Smooth muscle cell (in vitro differentiated cells): ENCODE results near the gene LYSMD1. TPM values are rescaled to one million over a fixed set of nuclear protein-coding genes. Genes with fewer than 3 reads are reported as not detected.

ENCODE experiments used
- DNase-seq: peaks from one replicate; lab custom pipeline; 2025; ENCODE audit not compliant: unreplicated experiment; lab: John Stamatoyannopoulos, UW
- H2AFZ ChIP-seq: fragments of 200-600 bp; sonication (generic); 2 replicates; pipeline ENCODE4 v1.6.0; 2016; ENCODE audit warnings: antibody characterized with exemption, low read depth, mild to moderate bottlenecking
- H3F3A ChIP-seq: fragments of 200-600 bp; sonication (generic); 2 replicates; pipeline ENCODE4 v1.6.0; 2017; ENCODE audit warnings: antibody characterized with exemption, low read depth
- H3K27ac ChIP-seq: fragments of 200-600 bp; sonication (generic); 2 replicates; pipeline ENCODE4 v1.5.1; 2016; ENCODE audit warnings: low read depth, mild to moderate bottlenecking
- H3K27me3 ChIP-seq: fragments of 200-600 bp; sonication (generic); 2 replicates; pipeline ENCODE4 v1.6.1; 2016; ENCODE audit warnings: low read depth, mild to moderate bottlenecking
- H3K36me3 ChIP-seq: fragments of 200-600 bp; sonication (generic); 2 replicates; pipeline ENCODE4 v1.5.1; 2016; ENCODE audit warnings: low read depth
- H3K4me1 ChIP-seq: fragments of 200-600 bp; sonication (generic); 2 replicates; pipeline ENCODE4 v1.5.1; 2016; ENCODE audit warnings: low read depth
- H3K4me2 ChIP-seq: fragments of 200-600 bp; sonication (generic); 2 replicates; pipeline ENCODE4 v1.6.0; 2016; ENCODE audit warnings: mild to moderate bottlenecking
- H3K4me3 ChIP-seq: fragments of 200-600 bp; sonication (generic); 2 replicates; pipeline ENCODE4 v1.5.1; 2016; ENCODE audit warnings: mild to moderate bottlenecking
- H3K79me2 ChIP-seq: fragments of 200-600 bp; sonication (generic); 2 replicates; pipeline ENCODE4 v1.6.0; 2016; ENCODE audit warnings: low read depth, mild to moderate bottlenecking
- H3K9ac ChIP-seq: fragments of 200-600 bp; sonication (generic); 2 replicates; pipeline ENCODE4 v1.6.0; 2016; ENCODE audit warnings: low read depth
- H3K9me3 ChIP-seq: fragments of 200-600 bp; sonication (generic); replicated peaks from 2 replicates; pipeline ENCODE4 v1.5.1; 2016; ENCODE audit warnings: low read depth
- H4K20me1 ChIP-seq: fragments of 200-600 bp; sonication (generic); 2 replicates; pipeline ENCODE4 v1.6.0; 2016; ENCODE audit warnings: low read depth
- WGBS: methylation state at CpG from one replicate; pipeline ENCODE4 v1.1.7; 2016; ENCODE audit warnings: low lambda C conversion rate; 5-methylcytosine and 5-hydroxymethylcytosine counted together
- polyA plus RNA-seq: library from polyadenylated mRNA; unstranded; fragments of >200 nt; fragmentation: Nextera tagmentation; extraction: Ambion mirVana; gene quantifications from 2 replicates; pipeline ENCODE4 v1.2.1, GENCODE V29; 2016
- total RNA-seq: library from RNA; depleted of rRNA; stranded (reverse); fragments of >200 nt; gene quantifications from 2 replicates; pipeline ENCODE4 v1.2.3, GENCODE V29; 2014
- TF ChIP-seq, protein P1 (sequence below): fragments of 200-600 bp; sonication (generic); IDR thresholded peaks from 2 replicates; pipeline ENCODE4 v1.5.1; 2017; ENCODE audit warnings: borderline replicate concordance, mild to moderate bottlenecking, antibody characterized with exemption; ENCODE audit not compliant: insufficient read depth, poor library complexity, severe bottlenecking

Gene LYSMD1
- total and polyA plus RNA-seq, 2 experiments from 2014 or later, result 2.5 to 9.7 TPM

DNA sequence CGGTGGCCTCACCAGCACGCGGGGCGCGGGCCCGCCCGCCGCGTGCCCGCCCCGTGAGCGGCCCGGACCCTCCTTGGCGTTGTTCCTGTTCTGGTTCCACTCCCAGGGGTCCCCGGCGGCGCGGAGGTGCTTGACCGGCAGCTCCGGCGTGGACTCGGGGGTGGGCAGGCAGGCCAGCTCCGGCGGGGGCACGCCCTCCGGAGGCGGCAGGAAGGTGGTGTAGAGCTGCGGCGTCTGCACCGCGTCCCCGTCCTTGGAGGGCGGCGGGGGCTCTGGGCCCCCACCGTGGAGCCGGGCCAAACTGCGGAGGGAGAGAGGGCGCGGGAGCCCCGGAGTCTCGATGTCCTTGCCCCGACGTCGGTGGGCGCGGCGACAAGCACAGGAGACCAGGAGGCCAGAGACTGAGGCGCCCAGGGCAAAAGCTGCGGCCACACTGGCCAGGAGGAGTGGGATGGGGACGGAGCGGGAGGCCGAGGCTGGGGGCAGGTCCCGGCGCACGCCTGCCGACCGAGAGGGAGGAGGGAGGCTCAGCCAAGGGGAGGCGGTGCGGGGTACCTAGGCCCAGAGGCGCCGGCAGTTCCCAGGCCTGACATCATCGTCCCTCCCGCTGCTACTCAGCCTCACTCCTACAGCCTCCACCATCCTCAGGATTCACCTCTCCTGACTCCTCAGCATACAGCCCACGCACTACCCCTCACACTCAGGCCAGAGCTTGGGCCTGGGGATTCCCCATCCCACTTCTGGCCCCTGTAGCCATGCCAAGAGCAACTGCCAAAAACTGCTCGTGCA is 32.5 kb downstream of the LYSMD1 start:
- Histone ChIP-seq H3K9me3 (no peaks in the 10 kb centered on the region), H2AFZ (no peak overlapping the region), H3K4me1 (peaks cover 6% of the 10 kb centered on the region), H3K9ac (no peak overlapping the region), H4K20me1 (no peaks in the 10 kb centered on the region), H3K4me3 (peak overlapping the region; percentile 40), H3K27ac (no peak overlapping the region), H3K79me2 (no peaks in the 10 kb centered on the region), H3F3A (no peaks in the 10 kb centered on the region), H3K4me2 (peak overlapping the region; percentile 87), H3K27me3 (peaks cover 13% of the 10 kb centered on the region), H3K36me3 (no peaks in the 10 kb centered on the region)
- TF ChIP-seq, protein P1, sequence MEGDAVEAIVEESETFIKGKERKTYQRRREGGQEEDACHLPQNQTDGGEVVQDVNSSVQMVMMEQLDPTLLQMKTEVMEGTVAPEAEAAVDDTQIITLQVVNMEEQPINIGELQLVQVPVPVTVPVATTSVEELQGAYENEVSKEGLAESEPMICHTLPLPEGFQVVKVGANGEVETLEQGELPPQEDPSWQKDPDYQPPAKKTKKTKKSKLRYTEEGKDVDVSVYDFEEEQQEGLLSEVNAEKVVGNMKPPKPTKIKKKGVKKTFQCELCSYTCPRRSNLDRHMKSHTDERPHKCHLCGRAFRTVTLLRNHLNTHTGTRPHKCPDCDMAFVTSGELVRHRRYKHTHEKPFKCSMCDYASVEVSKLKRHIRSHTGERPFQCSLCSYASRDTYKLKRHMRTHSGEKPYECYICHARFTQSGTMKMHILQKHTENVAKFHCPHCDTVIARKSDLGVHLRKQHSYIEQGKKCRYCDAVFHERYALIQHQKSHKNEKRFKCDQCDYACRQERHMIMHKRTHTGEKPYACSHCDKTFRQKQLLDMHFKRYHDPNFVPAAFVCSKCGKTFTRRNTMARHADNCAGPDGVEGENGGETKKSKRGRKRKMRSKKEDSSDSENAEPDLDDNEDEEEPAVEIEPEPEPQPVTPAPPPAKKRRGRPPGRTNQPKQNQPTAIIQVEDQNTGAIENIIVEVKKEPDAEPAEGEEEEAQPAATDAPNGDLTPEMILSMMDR, result no peak
- WGBS, result 25% methylated on average over 43 of the region's 65 CpGs
- DNase-seq, result no peak

DNA sequence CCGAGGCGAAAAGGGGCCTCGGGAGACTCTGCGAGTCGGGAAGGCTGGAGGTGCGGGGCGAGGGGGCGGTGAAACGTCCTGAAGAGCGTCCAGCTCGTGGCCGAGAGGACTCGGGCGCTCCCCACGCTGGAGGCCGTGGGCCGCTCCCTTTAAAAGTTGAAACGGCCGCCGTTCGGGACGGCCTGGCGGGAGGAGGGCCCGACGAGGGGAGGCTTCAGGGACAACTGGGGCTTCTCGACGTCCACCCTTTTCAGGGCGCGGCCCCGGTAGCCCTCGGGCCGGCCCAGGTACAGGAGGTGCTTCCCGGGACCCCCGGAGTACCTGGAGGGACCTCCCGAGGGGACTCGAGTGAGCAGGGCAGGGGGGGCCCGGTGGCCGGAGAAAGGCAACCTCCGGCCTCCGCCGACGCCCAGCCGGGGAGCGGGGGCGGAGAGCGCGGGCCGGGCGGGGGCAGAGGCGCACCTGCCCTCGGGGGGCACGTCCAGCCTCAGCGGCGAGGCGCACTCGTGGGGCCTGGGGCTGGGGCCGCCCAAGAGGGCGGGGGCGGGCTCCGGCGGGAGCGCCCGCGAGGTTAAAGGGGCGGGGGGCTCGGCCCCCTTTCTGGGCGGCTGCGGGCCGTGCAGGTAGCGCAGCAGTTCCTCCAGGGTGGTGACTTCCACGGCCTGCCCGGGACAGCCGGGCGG is 33.2 kb downstream of the LYSMD1 start:
- Histone ChIP-seq H3K9me3 (no peaks in the 10 kb centered on the region), H3K36me3 (no peaks in the 10 kb centered on the region), H3F3A (no peaks in the 10 kb centered on the region), H3K4me3 (peak overlapping the region; percentile 40), H3K4me2 (peak overlapping the region; percentile 87), H3K9ac (peak overlapping the region; percentile 24), H2AFZ (peak overlapping the region; percentile 34), H3K4me1 (peaks cover 6% of the 10 kb centered on the region), H3K27me3 (peaks cover 13% of the 10 kb centered on the region), H4K20me1 (no peaks in the 10 kb centered on the region), H3K27ac (no peak overlapping the region), H3K79me2 (no peaks in the 10 kb centered on the region)
- TF ChIP-seq, protein P1, result no peak
- 14% methylated on average over 27 of the region's 74 CpGs for WGBS
- DNase-seq, result no peak

DNA sequence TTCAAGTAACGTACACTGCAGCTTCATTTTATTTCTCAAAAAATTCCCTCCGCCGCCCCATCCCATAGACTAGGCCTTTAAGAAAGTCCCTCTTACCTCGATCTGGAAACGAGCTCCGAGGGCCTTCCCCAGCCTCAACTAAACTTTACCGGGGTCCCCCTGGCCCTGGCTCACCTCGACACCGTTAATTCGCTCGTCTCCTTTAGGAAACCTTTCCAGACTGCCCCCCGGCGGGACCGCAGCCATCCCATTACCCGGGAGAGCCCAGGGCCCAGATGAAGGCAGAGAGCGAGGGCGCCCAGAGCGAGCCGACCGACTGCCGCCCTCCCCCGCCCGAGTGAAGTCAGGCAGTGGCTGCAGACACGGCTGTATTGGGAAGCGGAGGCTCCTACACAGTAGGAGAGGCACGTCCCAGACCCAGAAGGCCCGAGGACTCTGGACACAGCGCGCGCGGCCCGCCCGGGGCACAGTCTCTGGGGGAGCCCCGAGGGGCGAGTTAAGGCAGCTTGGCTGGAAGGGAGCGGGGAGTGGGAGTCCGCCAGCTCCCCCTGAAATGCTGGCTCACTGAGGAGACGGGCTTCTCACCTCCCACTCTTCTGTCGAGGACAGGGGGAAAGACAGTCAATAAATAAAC is 33.9 kb downstream of the LYSMD1 start:
- WGBS, result 8% methylated on average over 39 of the region's 39 CpGs
- Histone ChIP-seq H3K9ac (peak overlapping the region; percentile 24), H3K27ac (no peak overlapping the region), H3F3A (no peaks in the 10 kb centered on the region), H3K27me3 (peaks cover 13% of the 10 kb centered on the region), H3K4me3 (peak overlapping the region; percentile 40), H3K79me2 (no peaks in the 10 kb centered on the region), H3K9me3 (no peaks in the 10 kb centered on the region), H3K4me2 (peak overlapping the region; percentile 87), H2AFZ (peak overlapping the region; percentile 34), H4K20me1 (no peaks in the 10 kb centered on the region), H3K36me3 (no peaks in the 10 kb centered on the region), H3K4me1 (peaks cover 6% of the 10 kb centered on the region)
- TF ChIP-seq, protein P1, result no peak
- peak; percentile 18 for DNase-seq
